Measurements from ENCODE around the gene PKD2L1. TPM values are rescaled to one million over a fixed set of nuclear protein-coding genes. Genes with fewer than 3 reads are reported as not detected.
"Not testable (repeated sequence)": the region's sequence is repeated elsewhere in the genome, so short reads cannot be mapped to it uniquely, and the experiment has no call there.

The PKD2L1 gene
- total and polyA plus RNA-seq, 2 donors (not counting 1 experiment from before 2014, with no cell fraction given), result 0.37 TPM; not detected in 1

DNA sequence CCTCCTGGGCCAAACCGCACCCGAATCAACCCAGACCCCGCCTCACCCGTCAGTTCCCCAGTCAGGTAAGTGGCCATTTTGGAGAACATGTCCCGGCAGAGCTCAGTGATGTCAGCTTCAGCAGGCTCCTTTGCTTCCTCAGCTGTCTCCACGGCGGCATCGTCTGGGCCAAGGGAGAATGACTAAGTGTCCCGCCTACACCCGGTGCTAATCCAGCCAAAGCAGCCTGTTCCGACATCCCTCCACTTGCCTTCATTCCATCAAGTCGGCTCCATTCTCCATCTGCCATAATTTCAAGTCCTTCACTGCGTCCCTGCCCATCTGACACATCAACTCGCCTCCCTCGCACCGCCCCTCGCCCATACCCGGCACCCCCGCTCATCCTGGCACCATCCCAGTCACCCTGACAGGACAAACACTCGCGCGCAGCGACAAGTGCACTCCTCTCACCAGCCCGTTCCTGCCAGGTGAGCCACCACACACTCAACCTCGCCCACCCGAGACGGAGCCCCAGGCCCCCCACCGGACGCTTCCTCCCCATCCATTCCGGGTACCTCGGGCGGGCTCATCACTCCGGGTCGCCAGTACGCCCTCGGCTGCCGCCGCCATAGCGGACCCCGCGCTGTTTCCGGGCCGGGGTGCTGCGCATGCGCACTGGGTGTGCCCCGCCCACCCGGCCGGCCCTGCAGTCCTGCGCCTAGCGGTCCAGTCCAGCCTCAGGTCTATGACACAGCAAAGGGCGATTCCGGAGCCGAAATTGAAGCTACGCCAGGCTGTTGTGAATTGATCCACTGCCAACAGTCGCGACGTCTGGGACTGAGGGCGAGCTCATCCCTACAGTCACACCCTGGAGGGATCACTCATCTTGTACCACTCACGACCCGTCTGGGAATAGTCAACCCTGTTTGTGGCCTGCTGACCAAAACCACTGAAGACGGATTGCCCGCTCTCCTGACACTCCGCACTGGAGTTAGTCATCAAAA is 43.7 kb downstream of the PKD2L1 start, which contains the start of gene BLOC1S2:
Gene BLOC1S2, minus strand, starts transcription at position 630 of the 983 bp plus-strand sequence. Its CDS starts 21 bp downstream, at position 609.
- no peaks in the 10 kb centered on the region for H4K20me1 ChIP-seq (ENCODE audit: control insufficient read depth, insufficient read depth, low read length, poor library complexity, severe bottlenecking)
- 2% methylated on average over 63 of the region's 63 CpGs for WGBS (ENCODE audit: insufficient coverage)
- peak within 1 kb of the TSS; percentile 96 for H3K27ac Mint-ChIP-seq

DNA sequence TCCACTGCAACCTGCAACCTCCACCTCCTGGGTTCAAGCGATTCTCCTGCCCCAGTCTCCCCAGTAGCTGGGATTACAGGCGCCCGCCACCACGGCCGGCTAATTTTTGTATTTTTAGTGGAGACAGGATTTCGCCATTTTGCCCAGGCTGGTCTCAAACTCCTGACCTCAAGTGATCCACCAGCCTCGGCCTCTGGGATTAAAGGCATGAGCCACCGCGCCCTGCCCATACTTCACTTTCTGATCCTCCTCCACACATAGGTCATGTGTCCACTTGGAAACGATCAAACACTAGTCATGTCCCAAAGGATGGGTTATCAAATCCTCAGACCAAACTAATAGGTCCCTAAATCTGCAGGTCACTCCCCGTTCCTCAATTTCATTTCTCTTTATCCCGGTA is 44.7 kb downstream of the PKD2L1 start:
- H3K27me3 ChIP-seq (replicated peaks in 1 of 4; ENCODE audit: control extremely low read depth in 1 of 4, control insufficient read depth in 3 of 4, insufficient read depth in 4 of 4, low read length in 3 of 4); H3K27me3 Mint-ChIP-seq; ATAC-seq (ENCODE audit: low read depth); H3K9me3 ChIP-seq (ENCODE audit: control extremely low read depth in 1 of 3, control insufficient read depth in 2 of 3, insufficient read depth in 1 of 3, low read length in 2 of 3); H4K20me1 ChIP-seq (ENCODE audit: control insufficient read depth, insufficient read depth, low read length, poor library complexity, severe bottlenecking); DNase-seq; H3K9me3 Mint-ChIP-seq (ENCODE audit: insufficient read depth); H2AFZ ChIP-seq (ENCODE audit: insufficient read depth, low read depth, low read length, poor library complexity, severe bottlenecking): not testable (repeated sequence)
- Mint-ChIP-seq H3K4me3 (peak overlapping the region; percentile 98), H3K4me1 (peaks cover 41% of the 10 kb centered on the region), H3K27ac (peak overlapping the region; percentile 96)
- Histone ChIP-seq H3K9ac (ENCODE audit: low read length) (peak overlapping the region; percentile 99), H3K79me2 (ENCODE audit: control insufficient read depth, insufficient read depth, low read length) (peaks cover 95% of the 10 kb centered on the region), H3K4me1 (ENCODE audit: control insufficient read depth in 2 of 2, insufficient read depth in 2 of 2, low read length in 2 of 2) (peaks cover 51 to 53% of the 10 kb centered on the region in 2 donors), H3K27ac (ENCODE audit: low read length in 2 of 2) (peak overlapping the region; percentile 92 to 96), H3K36me3 (replicated peaks in 1 of 2; ENCODE audit: control extremely low read depth in 1 of 2, control insufficient read depth in 1 of 2, extremely low read depth in 1 of 2, insufficient read depth in 2 of 2, low read length in 1 of 2) (peaks cover 9 to 15% of the 10 kb centered on the region in 2 experiments), H3K4me2 (replicated peaks; ENCODE audit: low read depth, low read length, poor library complexity, severe bottlenecking) (peak overlapping the region; percentile 81), H3K4me3 (ENCODE audit: control extremely low read depth in 1 of 5, extremely low read depth in 1 of 5, insufficient read depth in 1 of 5, low read depth in 2 of 5, low read length in 4 of 5) (peak overlapping the region; percentile 69 to 100 (median 99))
- ChIA-PET POLR2A (interaction anchor here (2.1 kb wide), 1 partner anchor 42 kb away, joined by 8 read pairs; no protein-coding TSS in a partner anchor), CTCF (interaction anchor here (1.2 to 2.1 kb wide), 2 partner anchors 42 to 147 kb away, joined by 4 to 6 read pairs; no protein-coding TSS in a partner anchor)
- WGBS (ENCODE audit: insufficient coverage), result 87% methylated on average over 6 of the region's 12 CpGs
- intact Hi-C loops (cut with micrococcal nuclease), result loop anchor here (5.0 kb wide), 1 partner anchor 98 kb away; the partner anchor contains the start of gene ERLIN1

More for the DNA sequence above, 43.7 kb downstream of the PKD2L1 start, which contains the start of gene BLOC1S2:
- Histone ChIP-seq H3K36me3 (replicated peaks in 1 of 2; ENCODE audit: control extremely low read depth in 1 of 2, control insufficient read depth in 1 of 2, extremely low read depth in 1 of 2, insufficient read depth in 2 of 2, low read length in 1 of 2) (peaks cover 6 to 7% of the 10 kb centered on the region in 2 experiments), H3K27ac (ENCODE audit: low read length in 2 of 2) (peak within 1 kb of the TSS; percentile 92 to 96), H3K4me3 (ENCODE audit: control extremely low read depth in 1 of 5, extremely low read depth in 1 of 5, insufficient read depth in 1 of 5, low read depth in 2 of 5, low read length in 4 of 5) (peak within 1 kb of the TSS; percentile 69 to 100 (median 99)), H2AFZ (ENCODE audit: insufficient read depth, low read depth, low read length, poor library complexity, severe bottlenecking) (peak within 1 kb of the TSS; percentile 95), H3K9me3 (ENCODE audit: control extremely low read depth in 1 of 3, control insufficient read depth in 2 of 3, insufficient read depth in 1 of 3, low read length in 2 of 3) (no peaks in the 10 kb centered on the region), H3K79me2 (ENCODE audit: control insufficient read depth, insufficient read depth, low read length) (peaks cover 92% of the 10 kb centered on the region), H3K9ac (ENCODE audit: low read length) (peak within 1 kb of the TSS; percentile 99), H3K27me3 (replicated peaks in 1 of 4; ENCODE audit: control extremely low read depth in 1 of 4, control insufficient read depth in 3 of 4, insufficient read depth in 4 of 4, low read length in 3 of 4) (no peaks in the 10 kb centered on the region), H3K4me1 (ENCODE audit: control insufficient read depth in 2 of 2, insufficient read depth in 2 of 2, low read length in 2 of 2) (peaks cover 48 to 53% of the 10 kb centered on the region in 2 donors), H3K4me2 (replicated peaks; ENCODE audit: low read depth, low read length, poor library complexity, severe bottlenecking) (peak within 1 kb of the TSS; percentile 81)
- peak within 1 kb of the TSS; percentile 98 for H3K4me3 Mint-ChIP-seq
- ChIA-PET POLR2A (interaction anchor here (2.1 kb wide), 1 partner anchor 41 kb away, joined by 8 read pairs; no protein-coding TSS in a partner anchor), CTCF (interaction anchor here (1.2 to 2.1 kb wide), 2 partner anchors 41 to 249 kb away, joined by 3 to 6 read pairs; partner anchors contain the start of gene HIF1AN)
- H3K4me1 Mint-ChIP-seq, result peaks cover 35% of the 10 kb centered on the region
- DNase-seq (peak; percentile 91), ATAC-seq (ENCODE audit: low read depth) (peak; percentile 90)
- no peak for TF ChIP-seq EZH2 (IDR thresholded peaks at IDR 0.05; ENCODE audit: borderline replicate concordance, insufficient read depth, low read depth, low read length, poor library complexity, severe bottlenecking)
- TF ChIP-seq, protein P1, sequence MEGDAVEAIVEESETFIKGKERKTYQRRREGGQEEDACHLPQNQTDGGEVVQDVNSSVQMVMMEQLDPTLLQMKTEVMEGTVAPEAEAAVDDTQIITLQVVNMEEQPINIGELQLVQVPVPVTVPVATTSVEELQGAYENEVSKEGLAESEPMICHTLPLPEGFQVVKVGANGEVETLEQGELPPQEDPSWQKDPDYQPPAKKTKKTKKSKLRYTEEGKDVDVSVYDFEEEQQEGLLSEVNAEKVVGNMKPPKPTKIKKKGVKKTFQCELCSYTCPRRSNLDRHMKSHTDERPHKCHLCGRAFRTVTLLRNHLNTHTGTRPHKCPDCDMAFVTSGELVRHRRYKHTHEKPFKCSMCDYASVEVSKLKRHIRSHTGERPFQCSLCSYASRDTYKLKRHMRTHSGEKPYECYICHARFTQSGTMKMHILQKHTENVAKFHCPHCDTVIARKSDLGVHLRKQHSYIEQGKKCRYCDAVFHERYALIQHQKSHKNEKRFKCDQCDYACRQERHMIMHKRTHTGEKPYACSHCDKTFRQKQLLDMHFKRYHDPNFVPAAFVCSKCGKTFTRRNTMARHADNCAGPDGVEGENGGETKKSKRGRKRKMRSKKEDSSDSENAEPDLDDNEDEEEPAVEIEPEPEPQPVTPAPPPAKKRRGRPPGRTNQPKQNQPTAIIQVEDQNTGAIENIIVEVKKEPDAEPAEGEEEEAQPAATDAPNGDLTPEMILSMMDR (IDR thresholded peaks at IDR 0.05), result no peak
- H3K9me3 Mint-ChIP-seq (ENCODE audit: insufficient read depth), result no peaks in the 10 kb centered on the region
- H3K27me3 Mint-ChIP-seq, result peaks cover 1% of the 10 kb centered on the region
- intact Hi-C loops (cut with micrococcal nuclease), result loop anchor here (1.0 to 5.0 kb wide), 6 partner anchors 19 to 700 kb away; partner anchors contain the start of genes CHUK, CWF19L1, ERLIN1 and HIF1AN

Data from B cell (primary cell).